ENCODE data around the gene IL10RB. TPM values are rescaled to one million over a fixed set of nuclear protein-coding genes. Genes with fewer than 3 reads are reported as not detected.

The IL10RB gene
- total RNA-seq, 4 donors from 2014 or later = 15.7 to 104 (median 63.2) TPM

DNA sequence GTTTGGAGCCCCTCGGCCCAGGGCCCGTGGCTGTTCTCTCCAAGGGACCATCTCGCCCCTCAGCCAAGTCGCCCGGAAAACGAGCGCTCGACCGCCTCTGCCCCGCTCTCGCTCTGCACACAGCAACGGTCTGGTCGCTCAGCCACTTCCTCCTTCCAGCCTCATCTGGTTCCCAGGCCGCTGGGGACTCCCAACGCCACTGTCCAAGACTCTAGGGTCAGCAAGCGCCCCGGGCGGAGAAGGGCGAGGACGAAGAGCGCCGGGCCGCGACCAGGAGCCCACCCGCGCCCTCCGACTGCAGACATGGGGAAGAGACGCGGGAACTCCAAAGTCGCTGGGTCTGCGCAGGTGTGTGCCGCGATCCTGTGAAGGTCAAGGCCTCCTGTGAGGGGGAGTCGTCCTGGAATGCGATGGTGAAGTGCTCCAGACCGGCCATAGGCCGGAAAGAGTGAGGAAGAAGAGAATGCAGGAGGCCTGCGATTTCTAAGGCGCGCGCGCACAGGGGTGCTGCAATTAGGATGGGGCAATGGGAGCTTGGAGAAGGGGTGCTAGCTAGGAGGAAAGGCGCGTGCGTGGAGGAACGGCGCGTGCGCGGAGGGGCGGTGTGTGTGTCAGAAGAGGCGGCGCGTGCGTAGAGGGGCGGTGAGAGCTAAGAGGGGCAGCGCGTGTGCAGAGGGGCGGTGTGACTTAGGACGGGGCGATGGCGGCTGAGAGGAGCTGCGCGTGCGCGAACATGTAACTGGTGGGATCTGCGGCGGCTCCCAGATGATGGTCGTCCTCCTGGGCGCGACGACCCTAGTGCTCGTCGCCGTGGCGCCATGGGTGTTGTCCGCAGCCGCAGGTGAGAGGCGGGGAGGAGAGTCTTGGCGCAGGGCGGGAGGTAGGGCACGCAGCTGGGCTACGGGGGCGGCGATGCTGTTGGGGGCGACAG, 58.4 kb downstream of the IL10RB start, which contains the start of gene IFNAR1:
Gene IFNAR1, plus strand, starts transcription at position 680 of the 931 bp plus-strand sequence. Its CDS starts 86 bp downstream, at position 766.
- intact Hi-C loops (cut with DNase I; ENCODE audit: low total_unique reads) = no loop called here
- WGBS, 2 donors (ENCODE audit: low coverage in 1 of 2) = 1% methylated on average over 86 of the region's 86 CpGs; no CpG with 5 or more reads in 1 of the 2 donors

DNA sequence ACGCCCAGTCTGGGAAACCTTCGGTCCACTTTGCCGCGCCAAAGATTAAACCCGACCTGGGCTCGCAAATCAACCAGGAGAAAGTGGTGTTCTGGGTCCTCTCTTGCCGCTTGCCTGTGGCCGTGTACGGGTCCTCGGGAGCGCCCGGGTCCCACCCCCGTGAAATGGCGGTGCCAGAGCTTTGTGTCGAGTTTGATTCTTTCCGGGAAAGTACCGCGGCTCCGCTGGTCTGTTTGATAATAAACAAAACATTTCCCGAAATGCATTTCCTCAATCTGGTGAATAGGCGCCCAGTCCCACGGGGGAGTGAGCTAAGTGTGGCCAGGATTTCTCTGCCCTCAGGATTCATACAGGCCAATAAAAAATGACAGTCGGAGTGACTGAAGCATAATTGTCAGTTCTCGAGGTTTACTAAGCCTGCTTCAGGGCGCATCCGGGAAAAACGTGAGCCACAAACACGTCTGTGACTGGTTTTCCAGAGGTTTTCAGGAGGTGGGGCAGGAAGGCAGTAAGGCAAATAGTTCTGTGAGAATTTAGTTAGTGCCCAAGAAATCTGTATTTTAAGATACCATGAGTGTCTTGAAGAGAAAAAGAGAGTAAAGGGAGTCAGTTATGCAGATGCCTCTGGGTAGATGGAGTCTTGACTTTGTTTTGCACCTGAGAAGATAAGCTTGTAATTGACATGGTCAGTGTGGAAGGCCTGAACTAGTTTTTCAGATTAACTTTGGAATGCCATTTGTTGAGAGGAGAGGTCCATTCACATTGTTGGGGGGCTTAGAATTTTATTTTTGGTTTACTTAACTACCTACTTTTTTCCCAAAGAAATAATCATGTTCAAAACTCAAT, 59.3 kb downstream of the IL10RB start:
- intact Hi-C loops (cut with DNase I; ENCODE audit: low total_unique reads) (no loop called here), in situ Hi-C loops (cut with MboI; ENCODE audit: low pct_ligation_motif_present in 1 of 4, low pct_unique_long_range_greater_than_20kb in 1 of 4, low sequenced_read_pairs in 3 of 4) (no loop called here)
- H3K27me3 ChIP-seq = no peaks in the 10 kb centered on the region
- WGBS, 2 donors (ENCODE audit: low coverage in 1 of 2) = 0% methylated on average over 6 to 28 of the region's 28 CpGs
- peaks cover 0 to 41% (median 23%) of the 10 kb centered on the region in 4 donors for H3K4me1 ChIP-seq
- no peaks in the 10 kb centered on the region for H3K36me3 ChIP-seq
- no peaks in the 10 kb centered on the region for H3K9me3 ChIP-seq
- peak; percentile 81 for DNase-seq
- H3K4me3 ChIP-seq = peak overlapping the region; percentile 68 to 98 (median 78)
- TF ChIP-seq, protein P1, sequence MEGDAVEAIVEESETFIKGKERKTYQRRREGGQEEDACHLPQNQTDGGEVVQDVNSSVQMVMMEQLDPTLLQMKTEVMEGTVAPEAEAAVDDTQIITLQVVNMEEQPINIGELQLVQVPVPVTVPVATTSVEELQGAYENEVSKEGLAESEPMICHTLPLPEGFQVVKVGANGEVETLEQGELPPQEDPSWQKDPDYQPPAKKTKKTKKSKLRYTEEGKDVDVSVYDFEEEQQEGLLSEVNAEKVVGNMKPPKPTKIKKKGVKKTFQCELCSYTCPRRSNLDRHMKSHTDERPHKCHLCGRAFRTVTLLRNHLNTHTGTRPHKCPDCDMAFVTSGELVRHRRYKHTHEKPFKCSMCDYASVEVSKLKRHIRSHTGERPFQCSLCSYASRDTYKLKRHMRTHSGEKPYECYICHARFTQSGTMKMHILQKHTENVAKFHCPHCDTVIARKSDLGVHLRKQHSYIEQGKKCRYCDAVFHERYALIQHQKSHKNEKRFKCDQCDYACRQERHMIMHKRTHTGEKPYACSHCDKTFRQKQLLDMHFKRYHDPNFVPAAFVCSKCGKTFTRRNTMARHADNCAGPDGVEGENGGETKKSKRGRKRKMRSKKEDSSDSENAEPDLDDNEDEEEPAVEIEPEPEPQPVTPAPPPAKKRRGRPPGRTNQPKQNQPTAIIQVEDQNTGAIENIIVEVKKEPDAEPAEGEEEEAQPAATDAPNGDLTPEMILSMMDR (IDR thresholded peaks at IDR 0.05) = no peak
- TF ChIP-seq EP300 (IDR thresholded peaks at IDR 0.05; ENCODE audit: low read depth) (no peak), POLR2AphosphoS5 (IDR thresholded peaks at IDR 0.05) (peak; percentile 29 to 61 (median 58))
- H3K27ac ChIP-seq = peak overlapping the region; percentile 95 to 98 (median 98)

More for the DNA sequence above, 58.4 kb downstream of the IL10RB start, which contains the start of gene IFNAR1:
- H3K36me3 ChIP-seq = no peaks in the 10 kb centered on the region
- no peaks in the 10 kb centered on the region for H3K27me3 ChIP-seq
- peak within 1 kb of the TSS; percentile 68 to 98 (median 78) for H3K4me3 ChIP-seq
- peaks cover 0 to 34% (median 23%) of the 10 kb centered on the region in 4 donors for H3K4me1 ChIP-seq
- TF ChIP-seq EP300 (IDR thresholded peaks at IDR 0.05; ENCODE audit: low read depth) = no peak
- peak; percentile 86 to 96 (median 94) for TF ChIP-seq POLR2AphosphoS5 (IDR thresholded peaks at IDR 0.05)
- TF ChIP-seq, protein P1 (IDR thresholded peaks at IDR 0.05) = peak in 1 of 5 experiments; percentile 18
- peak; percentile 95 for TF ChIP-seq POLR2A (IDR thresholded peaks at IDR 0.05)
- peak within 1 kb of the TSS; percentile 95 to 98 (median 98) for H3K27ac ChIP-seq
- peak; percentile 99 for DNase-seq
- no peaks in the 10 kb centered on the region for H3K9me3 ChIP-seq
- in situ Hi-C loops (cut with MboI; ENCODE audit: low pct_ligation_motif_present in 1 of 4, low pct_unique_long_range_greater_than_20kb in 1 of 4, low sequenced_read_pairs in 3 of 4) = no loop called here

DNA sequence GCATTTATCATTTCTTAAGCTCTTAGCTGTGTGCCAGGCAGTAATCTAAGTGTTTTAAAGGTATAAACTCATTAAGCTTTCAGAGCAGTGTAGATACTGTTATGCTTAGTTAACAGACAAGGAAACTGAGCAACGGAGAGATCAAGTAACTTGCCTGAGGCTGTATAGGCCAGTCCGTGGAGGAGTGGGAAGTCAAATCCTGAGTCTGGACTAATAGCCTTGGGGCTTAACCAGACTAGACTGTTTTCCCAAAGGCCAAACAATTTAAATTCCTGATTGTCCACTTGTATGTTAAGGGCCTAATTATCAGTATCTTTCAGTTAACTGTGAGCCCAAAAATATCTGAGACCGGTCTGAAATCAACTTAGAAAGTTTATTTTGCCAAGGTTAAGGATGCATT, 61.2 kb downstream of the IL10RB start:
- Histone ChIP-seq H3K27ac (no peak overlapping the region), H3K9me3 (no peaks in the 10 kb centered on the region), H3K4me3 (no peak overlapping the region), H3K27me3 (no peaks in the 10 kb centered on the region), H3K36me3 (no peaks in the 10 kb centered on the region), H3K4me1 (peaks cover 0 to 41% (median 23%) of the 10 kb centered on the region in 4 donors)
- in situ Hi-C loops (cut with MboI; ENCODE audit: low pct_ligation_motif_present in 1 of 4, low pct_unique_long_range_greater_than_20kb in 1 of 4, low sequenced_read_pairs in 3 of 4) (no loop called here), intact Hi-C loops (cut with DNase I; ENCODE audit: low total_unique reads) (no loop called here)
- TF ChIP-seq EP300 (IDR thresholded peaks at IDR 0.05; ENCODE audit: low read depth) = no peak
- TF ChIP-seq, protein P1 (IDR thresholded peaks at IDR 0.05) = no peak
- TF ChIP-seq POLR2A (IDR thresholded peaks at IDR 0.05) = no peak
- TF ChIP-seq POLR2AphosphoS5 (IDR thresholded peaks at IDR 0.05) = no peak
- no peak for DNase-seq
- WGBS, 2 donors (ENCODE audit: low coverage in 1 of 2) = 78 to 85% methylated on average over 2 to 3 of the region's 3 CpGs

Data from transverse colon (tissue), 4 donors.